Right atrium auricular region (tissue), 2 donors: Measurements from ENCODE around the gene HEBP2. TPM values are rescaled to one million over a fixed set of nuclear protein-coding genes. Genes with fewer than 3 reads are reported as not detected.

Source experiments
- DNase-seq: peaks from one replicate; pipeline ENCODE4 v3.0.0-alpha.2; 2019; ENCODE audit warnings: low spot score
- H3K27ac ChIP-seq, 2 donors: fragments of 200-600 bp; sonication (generic); 1 replicate in 1 of 2; 2 replicates in 1 of 2; pipeline ENCODE4 v1.5.1; 2016 to 2019
- H3K27me3 ChIP-seq, 2 donors: fragments of 200-600 bp; sonication (generic); one replicate each; pipeline versions ENCODE4 v1.5.1 to v1.6.0; 2017 to 2019
- H3K36me3 ChIP-seq: fragments of 200-600 bp; sonication (generic); one replicate; pipeline ENCODE4 v1.5.1; 2016
- H3K4me1 ChIP-seq, 2 donors: fragments of 200-600 bp; sonication (generic); one replicate each; pipeline versions ENCODE4 v1.5.1 to v1.6.0; 2017 to 2019
- H3K4me3 ChIP-seq, 2 donors: fragments of 200-600 bp; sonication (generic); 1 replicate in 1 of 2; 2 replicates in 1 of 2; pipeline ENCODE4 v1.5.1; 2017 to 2019; ENCODE audit warnings: mild to moderate bottlenecking in 1 of 2, moderate library complexity in 1 of 2
- H3K9me3 ChIP-seq, 2 donors: fragments of 200-600 bp; sonication (generic); one replicate each; pipeline ENCODE4 v1.5.1; 2019
- total RNA-seq, 2 donors: library from RNA; depleted of rRNA; stranded (reverse); fragments of >200 nt; gene quantifications; one replicate each; pipeline ENCODE4 v1.1.0, GENCODE V29; 2016
- TF ChIP-seq, protein P1 (sequence below), 2 donors: fragments of 200-600 bp; sonication (generic); IDR thresholded peaks; one replicate each; pipeline ENCODE4 v1.5.1; 2019; ENCODE audit warnings: antibody characterized with exemption in 2 of 2

The HEBP2 gene
- total RNA-seq, 2 donors from 2014 or later, result 41.0 to 49.2 TPM

DNA sequence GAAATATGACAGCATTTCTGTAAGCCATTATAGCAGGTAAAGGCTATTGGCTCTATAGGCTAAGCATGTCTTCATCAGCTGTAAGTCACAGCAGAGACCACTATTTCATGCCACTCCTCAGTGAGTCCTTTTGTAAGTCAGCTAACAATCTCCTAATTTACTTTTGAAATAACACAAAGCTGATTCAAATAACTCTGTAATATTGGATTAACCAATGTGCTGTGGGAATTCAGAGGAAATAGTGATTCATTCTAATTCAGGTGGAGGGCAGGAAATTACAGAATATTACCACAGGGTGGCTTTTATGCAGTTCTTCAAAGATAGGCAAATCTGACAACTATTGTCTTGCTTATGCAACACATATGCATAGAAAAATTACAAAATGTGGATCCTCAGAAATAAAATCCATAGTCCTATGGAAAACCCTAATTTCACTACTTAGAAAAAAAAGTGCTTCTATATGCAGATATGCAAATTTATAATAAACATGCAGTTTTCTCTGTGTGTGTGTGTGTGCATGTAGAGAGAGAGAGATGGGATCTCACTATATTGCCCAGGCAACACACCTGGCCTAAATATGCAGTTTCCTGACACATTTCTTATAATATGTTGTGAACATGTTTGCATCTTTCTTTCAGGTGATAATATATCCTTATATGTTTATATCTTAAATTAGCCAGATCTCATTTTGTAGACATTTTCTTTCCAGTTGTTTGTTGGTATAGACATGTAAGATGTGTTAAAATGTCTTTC, 31.1 kb upstream of the HEBP2 start:
- Histone ChIP-seq H3K27me3 (no peaks in the 10 kb centered on the region), H3K36me3 (no peaks in the 10 kb centered on the region), H3K4me1 (no peaks in the 10 kb centered on the region), H3K9me3 (peaks cover 0 to 3% of the 10 kb centered on the region in 2 donors), H3K4me3 (no peak overlapping the region), H3K27ac (no peak overlapping the region)
- no peak for DNase-seq
- TF ChIP-seq, protein P1, sequence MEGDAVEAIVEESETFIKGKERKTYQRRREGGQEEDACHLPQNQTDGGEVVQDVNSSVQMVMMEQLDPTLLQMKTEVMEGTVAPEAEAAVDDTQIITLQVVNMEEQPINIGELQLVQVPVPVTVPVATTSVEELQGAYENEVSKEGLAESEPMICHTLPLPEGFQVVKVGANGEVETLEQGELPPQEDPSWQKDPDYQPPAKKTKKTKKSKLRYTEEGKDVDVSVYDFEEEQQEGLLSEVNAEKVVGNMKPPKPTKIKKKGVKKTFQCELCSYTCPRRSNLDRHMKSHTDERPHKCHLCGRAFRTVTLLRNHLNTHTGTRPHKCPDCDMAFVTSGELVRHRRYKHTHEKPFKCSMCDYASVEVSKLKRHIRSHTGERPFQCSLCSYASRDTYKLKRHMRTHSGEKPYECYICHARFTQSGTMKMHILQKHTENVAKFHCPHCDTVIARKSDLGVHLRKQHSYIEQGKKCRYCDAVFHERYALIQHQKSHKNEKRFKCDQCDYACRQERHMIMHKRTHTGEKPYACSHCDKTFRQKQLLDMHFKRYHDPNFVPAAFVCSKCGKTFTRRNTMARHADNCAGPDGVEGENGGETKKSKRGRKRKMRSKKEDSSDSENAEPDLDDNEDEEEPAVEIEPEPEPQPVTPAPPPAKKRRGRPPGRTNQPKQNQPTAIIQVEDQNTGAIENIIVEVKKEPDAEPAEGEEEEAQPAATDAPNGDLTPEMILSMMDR (IDR thresholded peaks at IDR 0.05), result peak in 1 of 2 donors; percentile 16

DNA sequence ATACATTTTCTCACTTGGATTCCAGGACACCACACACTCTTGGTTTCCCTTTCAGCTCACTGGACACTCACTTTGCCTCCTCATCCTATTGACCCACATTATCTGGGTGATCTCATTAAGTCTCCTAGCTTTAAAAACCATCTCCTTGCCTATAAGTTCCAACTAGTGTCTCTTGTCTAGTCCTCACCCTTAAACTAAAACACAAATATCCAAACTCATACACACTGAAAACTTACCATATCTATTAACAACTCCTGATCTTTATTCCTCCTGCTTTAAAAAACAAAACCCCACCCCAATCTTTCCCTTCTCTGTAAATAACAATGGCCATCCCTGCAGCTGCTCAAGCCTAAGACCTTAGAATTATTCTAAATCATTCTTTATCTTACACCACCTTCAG, 29.8 kb upstream of the HEBP2 start:
- H3K9me3 ChIP-seq, result no peaks in the 10 kb centered on the region
- no peak overlapping the region for H3K4me3 ChIP-seq
- H3K4me1 ChIP-seq, result no peaks in the 10 kb centered on the region
- no peak for DNase-seq
- H3K27me3 ChIP-seq, result no peaks in the 10 kb centered on the region
- TF ChIP-seq, protein P1 (IDR thresholded peaks at IDR 0.05), result no peak
- H3K36me3 ChIP-seq, result no peaks in the 10 kb centered on the region
- H3K27ac ChIP-seq, result no peak overlapping the region

DNA sequence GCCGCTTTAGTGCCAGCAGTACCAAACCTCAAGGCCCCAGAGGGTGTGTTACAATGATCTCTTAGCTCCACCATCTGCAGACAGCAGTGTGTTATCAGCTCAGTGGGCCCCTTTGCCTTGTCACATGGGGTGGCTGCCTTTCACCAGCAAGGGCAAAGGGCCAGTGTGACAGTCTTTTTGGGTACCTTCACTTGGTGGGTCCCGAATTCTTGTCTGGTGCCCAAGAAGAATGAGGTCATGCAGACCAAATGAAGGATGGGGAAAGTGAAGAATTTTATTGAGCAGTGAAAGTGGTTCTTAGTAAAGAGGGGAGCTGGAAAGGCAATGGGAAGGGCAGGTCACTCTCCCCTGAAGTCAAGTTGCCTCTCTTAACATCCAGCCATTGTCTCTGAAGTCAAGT, 29.2 kb upstream of the HEBP2 start:
- TF ChIP-seq, protein P1 (IDR thresholded peaks at IDR 0.05), result no peak
- DNase-seq, result no peak
- no peak overlapping the region for H3K4me3 ChIP-seq
- no peaks in the 10 kb centered on the region for H3K36me3 ChIP-seq
- no peaks in the 10 kb centered on the region for H3K4me1 ChIP-seq
- no peaks in the 10 kb centered on the region for H3K9me3 ChIP-seq
- no peaks in the 10 kb centered on the region for H3K27me3 ChIP-seq
- H3K27ac ChIP-seq, result no peak overlapping the region

DNA sequence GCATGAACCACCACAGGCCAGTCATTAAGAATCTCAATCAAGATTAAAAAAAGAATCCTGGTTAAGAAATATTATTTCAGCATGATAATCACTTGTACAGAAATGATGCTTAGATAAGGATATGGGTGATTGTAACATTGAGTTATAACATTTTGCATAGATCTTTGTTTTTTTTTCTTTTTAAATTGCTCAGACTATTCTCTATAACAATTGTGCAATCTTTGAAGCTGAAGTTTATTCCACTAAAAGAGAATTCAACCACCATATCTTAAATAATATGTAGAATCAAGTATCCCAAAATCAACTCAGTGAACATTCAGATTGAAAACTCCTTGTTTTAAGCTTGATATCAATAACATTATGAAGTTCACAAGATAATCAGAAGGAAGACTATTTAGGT, 27.0 kb upstream of the HEBP2 start:
- TF ChIP-seq, protein P1 (IDR thresholded peaks at IDR 0.05), result no peak
- H3K9me3 ChIP-seq, result no peaks in the 10 kb centered on the region
- H3K27ac ChIP-seq, result no peak overlapping the region
- H3K36me3 ChIP-seq, result no peaks in the 10 kb centered on the region
- H3K4me1 ChIP-seq, result no peaks in the 10 kb centered on the region
- no peak overlapping the region for H3K4me3 ChIP-seq
- no peaks in the 10 kb centered on the region for H3K27me3 ChIP-seq
- DNase-seq, result no peak

DNA sequence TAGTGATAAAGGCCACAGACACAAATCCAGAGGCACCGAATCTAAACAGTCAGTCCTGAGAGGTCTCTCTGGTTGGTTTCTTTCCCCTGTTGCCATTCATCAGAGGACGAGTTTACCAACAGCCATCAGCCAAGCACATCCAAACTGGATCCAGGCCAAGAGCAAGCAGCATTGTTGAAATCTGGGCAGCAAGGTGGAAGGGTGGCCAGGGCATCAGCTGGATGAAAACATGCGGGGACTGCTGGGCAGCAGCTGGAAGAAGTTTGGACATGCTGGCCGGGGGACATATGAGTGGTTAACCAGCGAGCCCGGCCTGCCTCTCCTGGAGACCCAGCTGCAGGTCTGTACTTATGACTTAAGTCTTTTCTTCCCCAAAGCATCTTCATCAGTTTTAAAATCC, 26.2 kb upstream of the HEBP2 start, which contains the start of gene SMIM28:
Gene SMIM28 (plus strand): TSS at position 62 of the 400 bp plus-strand sequence. CDS start 168 bp downstream, at position 230.
- no peaks in the 10 kb centered on the region for H3K36me3 ChIP-seq

More for the DNA sequence above, 26.2 kb upstream of the HEBP2 start, which contains the start of gene SMIM28:
- TF ChIP-seq, protein P1 (IDR thresholded peaks at IDR 0.05), result no peak
- no peak for DNase-seq
- no peaks in the 10 kb centered on the region for H3K9me3 ChIP-seq
- H3K27me3 ChIP-seq, result no peaks in the 10 kb centered on the region
- no peak within 1 kb of the TSS for H3K27ac ChIP-seq
- no peak within 1 kb of the TSS for H3K4me3 ChIP-seq
- H3K4me1 ChIP-seq, result no peaks in the 10 kb centered on the region
